Kidney (tissue), 14 donors: ENCODE results near the gene MRPS18C. TPM values are rescaled to one million over a fixed set of nuclear protein-coding genes. Genes with fewer than 3 reads are reported as not detected.
"Not testable (repeated sequence)": the region's sequence is repeated elsewhere in the genome, so short reads cannot be mapped to it uniquely, and the experiment has no call there.

Source experiments
- DNase-seq, 5 donors: peaks; one replicate each; pipeline ENCODE4 v3.0.0-alpha.2; 2013 to 2020
- FAIRE-seq: peaks from 2 replicates; lab custom pipeline; 2012; peaks lifted over from hg19 to GRCh38; lab: Jason Lieb, UNC
- H3K27ac ChIP-seq, 2 donors: one replicate each; pipeline ENCODE4 v1.7.0; 2013; ENCODE audit warnings: low read depth in 2 of 2, low read length in 2 of 2, inconsistent platforms in 1 of 2
- H3K27me3 ChIP-seq: one replicate; pipeline ENCODE4 v1.7.1; 2013; ENCODE audit warnings: low read length, inconsistent platforms; ENCODE audit not compliant: control insufficient read depth, insufficient read depth
- H3K36me3 ChIP-seq, 3 donors: one replicate each; pipeline versions ENCODE4 v1.7.0 to v1.7.1; 2013; ENCODE audit warnings: low read length in 3 of 3, control low read depth in 1 of 3, inconsistent platforms in 1 of 3; ENCODE audit not compliant: insufficient read depth in 3 of 3, control insufficient read depth in 2 of 3
- H3K4me1 ChIP-seq, 3 donors: one replicate each; pipeline versions ENCODE4 v1.7.0 to v1.7.1; 2013; ENCODE audit warnings: low read length in 3 of 3, inconsistent platforms in 1 of 3, low read depth in 1 of 3; ENCODE audit not compliant: control insufficient read depth in 2 of 3, insufficient read depth in 2 of 3
- H3K4me3 ChIP-seq, 3 donors: one replicate each; pipeline versions ENCODE4 v1.7.0 to v1.8.1; 2013; ENCODE audit warnings: low read length in 3 of 3, control low read depth in 1 of 3, inconsistent platforms in 1 of 3
- H3K9ac ChIP-seq, 3 donors: one replicate each; pipeline versions ENCODE4 v1.7.0 to v1.7.1; 2013; ENCODE audit warnings: low read length in 3 of 3, control low read depth in 1 of 3, inconsistent platforms in 1 of 3
- H3K9me3 ChIP-seq, 3 donors: one replicate each; pipeline versions ENCODE4 v1.7.0 to v1.7.1; 2013; ENCODE audit warnings: low read length in 3 of 3, control low read depth in 1 of 3, inconsistent platforms in 1 of 3; ENCODE audit not compliant: control insufficient read depth in 2 of 3, insufficient read depth in 1 of 3
- CTCF ChIP-seq: IDR thresholded peaks from 3 replicates; pipeline ENCODE4 v1.5.1; 2012; ENCODE audit warnings: mild to moderate bottlenecking, moderate library complexity, borderline replicate concordance; ENCODE audit not compliant: insufficient read depth; ENCODE audit errors: extremely low read depth
- intact Hi-C: fragments of 100-400 bp; cut with DNase I; formaldehyde crosslinking; loops from one replicate; pipeline ENCODE4 v1.11.1; 2022
- polyA plus RNA-seq: library from polyadenylated mRNA; stranded (reverse); fragments of 350-450 nt; fragmentation: Illumina TruSeq; extraction: RNeasy Lipid Tissue Mini Kit (QIAGEN cat#74804); gene quantifications from one replicate; pipeline ENCODE4 v1.2.3, GENCODE V29; 2014; ENCODE audit warnings: low read depth, low replicate concordance; ENCODE audit not compliant: insufficient read depth
- total RNA-seq: library from RNA; stranded (reverse); fragmentation: NEBNext Ultra II Directional; extraction: Animal tissue kit (Norgen Biotek cat#: 25700); gene quantifications from one replicate; pipeline ENCODE4 v1.2.1, GENCODE V29; 2021
- donor health status: control.
- donor health status: control.
- donor health status: control.
- donor health status: control.
- donor health status: control.
- donor health status: DM: yes; HTN: yes; CAD: no.
- donor health status: Normal renal cell carcinoma (clear cell type).

MRPS18C gene
- total and polyA plus RNA-seq, 2 donors from 2014 or later, result 44.4 to 67.0 TPM

DNA sequence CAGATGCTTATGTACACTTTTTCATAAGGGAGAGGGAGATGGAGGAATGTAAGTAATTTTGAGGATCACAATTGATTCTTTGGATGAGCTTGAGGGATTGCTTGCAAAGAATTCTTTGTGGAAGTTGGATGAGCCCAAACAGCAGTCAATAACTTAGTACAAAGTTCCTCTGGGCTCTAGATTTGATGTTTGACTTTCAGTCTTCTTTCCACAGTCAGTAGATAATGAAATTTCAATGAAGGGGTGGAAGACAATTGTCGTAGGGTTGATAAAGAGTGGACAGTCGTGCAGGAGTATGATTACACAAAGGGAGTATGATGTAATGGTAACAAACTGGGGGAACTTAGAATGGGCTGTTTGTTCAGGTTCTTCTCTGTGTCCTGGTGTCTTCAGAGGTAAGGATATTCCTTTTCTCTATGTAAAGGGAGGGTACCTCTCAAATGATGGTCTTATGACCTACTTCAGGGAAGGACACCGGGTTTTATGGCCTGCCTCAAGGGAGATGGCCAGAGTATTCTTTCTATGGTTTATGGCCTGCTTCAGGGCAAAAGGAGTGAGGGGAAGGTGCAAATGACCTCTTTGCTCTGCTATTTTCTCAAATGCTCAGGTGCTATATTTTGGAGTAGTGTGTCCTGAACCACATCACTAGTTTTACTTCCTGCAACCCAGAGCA lies 30.7 kb downstream of the MRPS18C start:
- intact Hi-C loops, result no loop called here

GRCh38 chr4:83489711-83490326 lies 34.0 kb downstream of the MRPS18C start:
- no peaks in the 10 kb centered on the region for H3K9me3 ChIP-seq
- TF ChIP-seq CTCF, result no peak
- H3K4me3 ChIP-seq, result no peak overlapping the region
- peaks cover 4 to 5% (median 4%) of the 10 kb centered on the region in 3 donors for H3K4me1 ChIP-seq
- no peak overlapping the region for H3K27ac ChIP-seq
- no peaks in the 10 kb centered on the region for H3K36me3 ChIP-seq
- intact Hi-C loops, result no loop called here
- DNase-seq, result no peak
- no peaks in the 10 kb centered on the region for H3K27me3 ChIP-seq
- H3K9ac ChIP-seq, result no peak overlapping the region
- FAIRE-seq, result no peak

More for the DNA sequence above, 30.7 kb downstream of the MRPS18C start:
- DNase-seq, result no peak
- Histone ChIP-seq H3K4me1 (peaks cover 4 to 10% (median 5%) of the 10 kb centered on the region in 3 donors), H3K27me3 (no peaks in the 10 kb centered on the region), H3K4me3 (no peak overlapping the region), H3K9ac (no peak overlapping the region), H3K36me3 (no peaks in the 10 kb centered on the region), H3K27ac (no peak overlapping the region), H3K9me3 (no peaks in the 10 kb centered on the region)
- no peak for TF ChIP-seq CTCF
- no peak for FAIRE-seq

DNA sequence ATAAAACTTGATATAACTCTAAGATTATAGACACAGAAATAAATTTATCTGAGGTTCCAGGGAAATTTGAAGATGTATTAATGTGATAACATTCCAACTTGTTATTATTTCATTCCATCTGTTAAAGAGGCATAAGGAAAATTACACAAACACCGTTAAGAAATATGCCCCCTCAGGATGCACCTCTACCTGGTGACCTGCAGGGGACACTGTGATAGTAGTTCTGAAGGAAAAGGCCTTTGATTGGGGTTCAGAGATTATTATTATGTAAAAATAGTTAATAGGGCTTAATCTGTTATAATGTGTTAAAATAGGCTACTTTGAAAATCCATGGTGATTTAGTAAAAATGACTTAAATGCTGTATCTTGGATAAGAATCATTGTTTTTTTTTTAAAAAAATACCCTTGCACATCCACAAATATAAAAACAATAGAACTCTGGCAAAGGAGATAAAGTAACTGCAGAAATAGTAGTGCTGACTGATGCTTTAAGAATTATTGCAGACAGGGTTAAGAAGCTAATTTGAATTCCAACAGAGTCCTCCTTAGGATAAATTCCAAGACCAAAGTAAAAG lies 35.1 kb downstream of the MRPS18C start:
- intact Hi-C loops, result no loop called here
- no peaks in the 10 kb centered on the region for H3K36me3 ChIP-seq
- peak; percentile 68 for TF ChIP-seq CTCF
- no peak for FAIRE-seq
- no peaks in the 10 kb centered on the region for H3K4me1 ChIP-seq
- no peak overlapping the region for H3K9ac ChIP-seq
- H3K27ac ChIP-seq, result no peak overlapping the region
- no peaks in the 10 kb centered on the region for H3K27me3 ChIP-seq
- H3K9me3 ChIP-seq, result no peaks in the 10 kb centered on the region
- no peak overlapping the region for H3K4me3 ChIP-seq
- peak in 1 of 5 donors; percentile 32 for DNase-seq

GRCh38 chr4:83496085-83496917 lies 40.4 kb downstream of the MRPS18C start:
- H3K36me3 ChIP-seq, H3K4me3 ChIP-seq, H3K9ac ChIP-seq, H3K4me1 ChIP-seq, H3K27me3 ChIP-seq, FAIRE-seq, DNase-seq, H3K27ac ChIP-seq, H3K9me3 ChIP-seq, intact Hi-C loops: not testable (repeated sequence)
